MM.1S (cell line): ENCODE measurements around the gene ANKAR.

Experiments used
- DNase-seq: peaks from one replicate; pipeline ENCODE4 v3.0.0-alpha.2; 2015
- H2AFZ ChIP-seq: fragments of 300-600 bp; sonication (generic); 2 replicates; pipeline ENCODE4 v1.6.0; 2016; ENCODE audit warnings: antibody characterized with exemption, low read length
- H3F3A ChIP-seq: fragments of 300-600 bp; sonication (generic); 2 replicates; pipeline ENCODE4 v1.6.1; 2016; ENCODE audit warnings: mild to moderate bottlenecking, antibody characterized with exemption, low read length, moderate library complexity, mixed read lengths; ENCODE audit not compliant: insufficient read depth
- H3K27ac ChIP-seq: fragments of 300-600 bp; sonication (generic); 2 replicates; pipeline ENCODE4 v1.5.1; 2016; ENCODE audit warnings: mild to moderate bottlenecking, low read length
- H3K27me3 ChIP-seq: fragments of 300-600 bp; sonication (generic); replicated peaks from 2 replicates; pipeline ENCODE4 v1.6.0; 2016; ENCODE audit warnings: low read length; ENCODE audit not compliant: insufficient read depth
- H3K36me3 ChIP-seq: fragments of 300-600 bp; sonication (generic); replicated peaks from 2 replicates; pipeline ENCODE4 v1.6.1; 2016; ENCODE audit warnings: mild to moderate bottlenecking, low read length, mixed read lengths; ENCODE audit not compliant: insufficient read depth
- H3K4me1 ChIP-seq: fragments of 300-600 bp; sonication (generic); 2 replicates; pipeline ENCODE4 v1.6.1; 2016; ENCODE audit warnings: low read length, mixed read lengths
- H3K4me2 ChIP-seq: fragments of 300-600 bp; sonication (generic); 2 replicates; pipeline ENCODE4 v1.6.0; 2016; ENCODE audit warnings: low read depth, low read length
- H3K4me3 ChIP-seq: fragments of 300-600 bp; sonication (generic); 2 replicates; pipeline ENCODE4 v1.5.1; 2016; ENCODE audit warnings: low read length, mixed read lengths
- H3K79me2 ChIP-seq: fragments of 300-600 bp; sonication (generic); 2 replicates; pipeline ENCODE4 v1.6.1; 2016; ENCODE audit warnings: mixed run types, low read length, mixed read lengths
- H3K9ac ChIP-seq: fragments of 300-600 bp; sonication (generic); 2 replicates; pipeline ENCODE4 v1.6.1; 2016; ENCODE audit warnings: low read length, mixed read lengths
- H3K9me2 ChIP-seq: fragments of 300-600 bp; sonication (generic); replicated peaks from 2 replicates; pipeline ENCODE4 v1.6.1; 2016; ENCODE audit warnings: mild to moderate bottlenecking, low read length, mixed read lengths; ENCODE audit not compliant: insufficient read depth
- H3K9me3 ChIP-seq: fragments of 300-600 bp; sonication (generic); replicated peaks from 2 replicates; pipeline ENCODE4 v1.6.1; 2016; ENCODE audit warnings: mild to moderate bottlenecking, low read length, mixed read lengths; ENCODE audit not compliant: insufficient read depth
- H4K20me1 ChIP-seq: fragments of 300-600 bp; sonication (generic); 2 replicates; pipeline ENCODE4 v1.6.1; 2016; ENCODE audit warnings: mild to moderate bottlenecking, low read length, moderate library complexity, mixed read lengths; ENCODE audit not compliant: insufficient read depth
- EZH2 ChIP-seq: fragments of 300-600 bp; sonication (generic); optimal IDR thresholded peaks from 2 replicates; pipeline ENCODE3; 2017; ENCODE audit warnings: low read depth, mild to moderate bottlenecking, antibody characterized with exemption, low read length, mixed read lengths
- EZH2phosphoT487 ChIP-seq: fragments of 300-600 bp; sonication (generic); IDR thresholded peaks from 2 replicates; pipeline ENCODE4 v1.6.1; 2018; ENCODE audit warnings: antibody characterized with exemption, low read length
- TF ChIP-seq, protein P1 (sequence below): fragments of 300-600 bp; sonication (generic); IDR thresholded peaks from 2 replicates; pipeline ENCODE4 v1.5.1; 2016; ENCODE audit warnings: antibody characterized with exemption, low read length, mixed read lengths

The ANKAR gene

DNA sequence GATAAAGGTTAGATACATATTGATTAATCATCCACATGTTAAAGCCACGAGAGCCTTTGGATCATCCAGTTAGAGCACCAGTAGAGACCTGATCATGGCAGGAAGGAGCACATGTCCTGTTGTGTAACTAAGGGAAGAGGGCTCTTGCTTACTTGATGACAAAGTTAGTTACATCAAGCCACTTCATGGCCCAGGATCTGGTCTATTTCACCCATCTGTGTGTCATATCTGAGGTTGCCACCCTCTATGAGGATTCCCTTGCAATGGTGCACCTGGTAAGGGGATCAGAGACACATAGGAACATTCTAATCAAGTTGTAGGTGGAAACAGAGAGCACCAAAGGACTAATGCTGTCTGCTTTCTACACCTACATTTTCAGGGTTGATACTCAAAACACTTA is 6.7 kb downstream of the ANKAR start:
- peaks cover 6% of the 10 kb centered on the region; the same call in 1 of the 2 replicates for H3F3A ChIP-seq
- no peaks in the 10 kb centered on the region for H4K20me1 ChIP-seq
- H3K36me3 ChIP-seq: no peaks in the 10 kb centered on the region
- H3K27ac ChIP-seq: no peak overlapping the region
- H3K9me2 ChIP-seq: no peaks in the 10 kb centered on the region
- no peaks in the 10 kb centered on the region for H3K27me3 ChIP-seq
- no peaks in the 10 kb centered on the region for H3K9me3 ChIP-seq
- H3K4me3 ChIP-seq: no peak overlapping the region
- DNase-seq: no peak
- peaks cover 11% of the 10 kb centered on the region for H3K4me1 ChIP-seq
- no peak overlapping the region for H3K9ac ChIP-seq
- H3K4me2 ChIP-seq: no peak overlapping the region
- no peak overlapping the region for H2AFZ ChIP-seq
- TF ChIP-seq EZH2 (no peak), EZH2phosphoT487 (no peak)
- TF ChIP-seq, protein P1, sequence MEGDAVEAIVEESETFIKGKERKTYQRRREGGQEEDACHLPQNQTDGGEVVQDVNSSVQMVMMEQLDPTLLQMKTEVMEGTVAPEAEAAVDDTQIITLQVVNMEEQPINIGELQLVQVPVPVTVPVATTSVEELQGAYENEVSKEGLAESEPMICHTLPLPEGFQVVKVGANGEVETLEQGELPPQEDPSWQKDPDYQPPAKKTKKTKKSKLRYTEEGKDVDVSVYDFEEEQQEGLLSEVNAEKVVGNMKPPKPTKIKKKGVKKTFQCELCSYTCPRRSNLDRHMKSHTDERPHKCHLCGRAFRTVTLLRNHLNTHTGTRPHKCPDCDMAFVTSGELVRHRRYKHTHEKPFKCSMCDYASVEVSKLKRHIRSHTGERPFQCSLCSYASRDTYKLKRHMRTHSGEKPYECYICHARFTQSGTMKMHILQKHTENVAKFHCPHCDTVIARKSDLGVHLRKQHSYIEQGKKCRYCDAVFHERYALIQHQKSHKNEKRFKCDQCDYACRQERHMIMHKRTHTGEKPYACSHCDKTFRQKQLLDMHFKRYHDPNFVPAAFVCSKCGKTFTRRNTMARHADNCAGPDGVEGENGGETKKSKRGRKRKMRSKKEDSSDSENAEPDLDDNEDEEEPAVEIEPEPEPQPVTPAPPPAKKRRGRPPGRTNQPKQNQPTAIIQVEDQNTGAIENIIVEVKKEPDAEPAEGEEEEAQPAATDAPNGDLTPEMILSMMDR: no peak
- H3K79me2 ChIP-seq: peaks cover 6% of the 10 kb centered on the region; the same call in 1 of the 2 replicates

DNA sequence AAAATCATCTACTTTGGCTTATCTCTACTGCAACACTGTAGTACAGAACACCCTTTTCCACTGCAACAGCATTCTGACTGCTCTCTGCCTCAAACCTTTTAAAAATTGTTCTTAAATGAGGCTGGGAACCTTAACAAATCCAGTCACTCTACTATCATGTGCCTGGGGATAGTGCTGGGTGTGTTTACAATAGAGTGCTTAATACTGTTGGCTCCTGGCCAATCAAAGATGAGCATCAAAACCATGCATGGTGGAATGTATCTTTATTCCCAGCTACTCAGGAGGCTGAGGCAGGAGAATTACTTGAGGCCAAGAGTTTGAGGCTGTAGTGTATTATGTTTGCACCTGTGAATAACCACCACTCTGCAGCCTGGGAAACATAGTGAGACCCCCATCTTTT is 7.4 kb downstream of the ANKAR start:
- Histone ChIP-seq H2AFZ (no peak overlapping the region), H3F3A (peaks cover 6% of the 10 kb centered on the region; the same call in 1 of the 2 replicates), H3K36me3 (no peaks in the 10 kb centered on the region), H3K9me3 (no peaks in the 10 kb centered on the region), H3K4me1 (peaks cover 11% of the 10 kb centered on the region), H3K9ac (no peak overlapping the region), H3K79me2 (peaks cover 6% of the 10 kb centered on the region; the same call in 1 of the 2 replicates), H3K4me3 (no peak overlapping the region), H3K27me3 (no peaks in the 10 kb centered on the region), H3K9me2 (no peaks in the 10 kb centered on the region), H3K4me2 (no peak overlapping the region), H4K20me1 (no peaks in the 10 kb centered on the region), H3K27ac (no peak overlapping the region)
- TF ChIP-seq, protein P1: no peak
- no peak for TF ChIP-seq EZH2phosphoT487
- no peak for TF ChIP-seq EZH2
- DNase-seq: no peak

GRCh38 chr2:189683348-189683747 is 8.9 kb downstream of the ANKAR start:
- no peak overlapping the region for H3K4me3 ChIP-seq
- no peak for DNase-seq
- H3K4me1 ChIP-seq: peaks cover 11% of the 10 kb centered on the region
- no peaks in the 10 kb centered on the region for H3K9me3 ChIP-seq
- TF ChIP-seq, protein P1: no peak
- TF ChIP-seq EZH2phosphoT487 (no peak), EZH2 (no peak)
- H3F3A ChIP-seq: peaks cover 6% of the 10 kb centered on the region; the same call in 1 of the 2 replicates
- no peak overlapping the region for H3K4me2 ChIP-seq
- H3K9ac ChIP-seq: no peak overlapping the region
- no peak overlapping the region for H2AFZ ChIP-seq
- H3K27ac ChIP-seq: no peak overlapping the region
- no peaks in the 10 kb centered on the region for H3K27me3 ChIP-seq
- no peaks in the 10 kb centered on the region for H3K36me3 ChIP-seq
- no peaks in the 10 kb centered on the region for H3K9me2 ChIP-seq
- H4K20me1 ChIP-seq: no peaks in the 10 kb centered on the region
- H3K79me2 ChIP-seq: peaks cover 6% of the 10 kb centered on the region; the same call in 1 of the 2 replicates
